Upper lobe of left lung (tissue), 6 donors: ENCODE data around the gene EEF1A2. TPM values are rescaled to one million over a fixed set of nuclear protein-coding genes. Genes with fewer than 3 reads are reported as not detected.

Experiments
- ATAC-seq, 2 donors: fragments of 200-7000 bp; cut with Tn5 transposase; one replicate each; pipeline ENCODE4 v1.9.1; 2022; ENCODE audit warnings: mild to moderate bottlenecking in 2 of 2, moderate library complexity in 2 of 2; ENCODE audit not compliant: low FRiP score in 2 of 2
- DNase-seq, 2 donors: peaks; one replicate each; pipeline ENCODE4 v3.0.0-alpha.2; 2019 to 2020
- H3K27ac ChIP-seq, 4 donors: fragments of 200-600 bp; sonication (generic); one replicate each; pipeline ENCODE4 v1.5.1; 2016 to 2019
- H3K27me3 ChIP-seq, 4 donors: fragments of 200-600 bp; sonication (generic); one replicate each; pipeline ENCODE4 v1.5.1; 2017 to 2019
- H3K36me3 ChIP-seq, 4 donors: fragments of 200-600 bp; sonication (generic); one replicate each; pipeline ENCODE4 v1.5.1; 2016 to 2019
- H3K4me1 ChIP-seq, 4 donors: fragments of 200-600 bp; sonication (generic); one replicate each; pipeline ENCODE4 v1.5.1; 2018 to 2019
- H3K4me3 ChIP-seq, 4 donors: fragments of 200-600 bp; sonication (generic); one replicate each; pipeline ENCODE4 v1.5.1; 2017 to 2019; ENCODE audit warnings: mild to moderate bottlenecking in 2 of 4, moderate library complexity in 1 of 4
- H3K9me3 ChIP-seq, 4 donors: fragments of 200-600 bp; sonication (generic); one replicate each; pipeline ENCODE4 v1.5.1; 2018 to 2019
- EP300 ChIP-seq, 4 donors: sonication (generic); formaldehyde crosslinking; IDR thresholded peaks; one replicate each; pipeline ENCODE4 v1.5.1; 2017; ENCODE audit warnings: antibody characterized with exemption in 4 of 4, control low read depth in 2 of 4
- POLR2A ChIP-seq, 4 donors: fragments of 450-650 bp; IDR thresholded peaks; one replicate each; pipeline ENCODE4 v1.5.1; 2016 to 2017; ENCODE audit warnings: antibody characterized with exemption in 4 of 4, mild to moderate bottlenecking in 2 of 4
- POLR2AphosphoS5 ChIP-seq, 2 donors: sonication (generic); formaldehyde crosslinking; IDR thresholded peaks; one replicate each; pipeline ENCODE4 v1.5.1; 2017; ENCODE audit warnings: antibody characterized with exemption in 2 of 2
- WGBS, 2 donors: methylation state at CpG; one replicate each; pipeline ENCODE4 v1.1.5; 2017 to 2018; 5-methylcytosine and 5-hydroxymethylcytosine counted together
- total RNA-seq, 6 donors: library from RNA; depleted of rRNA in 4 of 6; stranded (reverse); fragments of >200 nt in 4 of 6; gene quantifications; one replicate each; pipeline versions ENCODE4 v1.1.0 to v1.2.1, GENCODE V29; 2016 to 2021
- TF ChIP-seq, protein P1 (sequence below), 6 experiments: fragments of 450-650 bp in 4 of 6; fragments of 200-600 bp in 2 of 6; sonication (generic) in 2 of 6; IDR thresholded peaks; one replicate each; pipeline ENCODE4 v1.5.1; 2016 to 2019; ENCODE audit warnings: antibody characterized with exemption in 6 of 6
- donor health status: DM: no; HTN: no; CAD: no; lungs with moderate emphysema.
- donor health status: DM: no; HTN: yes; CAD: no; lungs with severe emphysema.

EEF1A2 gene
- total RNA-seq, 6 donors from 2014 or later, result 0.61 to 1.6 (median 1.1) TPM; not detected in 2

DNA sequence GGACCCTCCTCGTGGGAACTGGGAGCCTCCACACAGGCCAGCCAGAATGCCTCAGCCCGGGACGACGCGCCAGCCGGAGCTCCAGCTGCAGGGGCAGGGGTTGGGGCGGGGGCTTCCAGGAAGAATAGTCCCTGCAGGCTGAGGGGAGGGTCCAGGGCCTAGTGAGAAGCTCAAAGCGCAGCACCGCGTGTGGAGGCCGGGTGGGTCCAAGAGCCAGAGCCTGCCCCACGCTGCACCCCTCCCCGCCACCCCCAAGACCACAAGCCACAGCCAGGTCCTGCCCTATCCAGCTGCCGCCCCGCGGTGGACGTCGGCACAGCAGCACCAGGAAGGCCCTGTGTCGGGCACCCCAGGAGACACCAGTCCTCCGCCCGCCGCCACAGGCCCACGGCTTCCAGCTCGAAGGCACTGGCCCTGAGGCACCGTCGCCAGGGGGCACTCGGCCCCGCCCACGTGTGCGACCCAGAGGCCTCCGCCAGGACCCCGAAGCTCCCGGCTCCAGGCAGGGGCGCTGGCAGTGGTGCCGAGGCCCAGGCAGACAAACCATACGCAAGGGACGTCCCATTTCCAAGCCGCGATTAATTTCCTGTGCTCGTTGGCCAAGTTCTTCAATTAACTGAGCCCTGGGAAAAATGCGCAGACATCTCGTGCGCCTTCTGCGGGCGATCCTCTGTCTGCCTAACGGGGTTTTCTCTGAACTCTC, 45.9 kb downstream of the EEF1A2 start:
- H3K36me3 ChIP-seq, result no peaks in the 10 kb centered on the region
- peaks cover 0 to 18% (median 6%) of the 10 kb centered on the region in 4 donors for H3K27me3 ChIP-seq
- DNase-seq, result peak in 1 of 2 donors; percentile 87
- H3K27ac ChIP-seq, result no peak overlapping the region
- no peaks in the 10 kb centered on the region for H3K9me3 ChIP-seq
- peaks cover 4 to 9% (median 6%) of the 10 kb centered on the region in 4 donors for H3K4me1 ChIP-seq
- TF ChIP-seq POLR2A (IDR thresholded peaks at IDR 0.05) (no peak), POLR2AphosphoS5 (IDR thresholded peaks at IDR 0.05) (no peak), EP300 (IDR thresholded peaks at IDR 0.05) (no peak)
- TF ChIP-seq, protein P1, sequence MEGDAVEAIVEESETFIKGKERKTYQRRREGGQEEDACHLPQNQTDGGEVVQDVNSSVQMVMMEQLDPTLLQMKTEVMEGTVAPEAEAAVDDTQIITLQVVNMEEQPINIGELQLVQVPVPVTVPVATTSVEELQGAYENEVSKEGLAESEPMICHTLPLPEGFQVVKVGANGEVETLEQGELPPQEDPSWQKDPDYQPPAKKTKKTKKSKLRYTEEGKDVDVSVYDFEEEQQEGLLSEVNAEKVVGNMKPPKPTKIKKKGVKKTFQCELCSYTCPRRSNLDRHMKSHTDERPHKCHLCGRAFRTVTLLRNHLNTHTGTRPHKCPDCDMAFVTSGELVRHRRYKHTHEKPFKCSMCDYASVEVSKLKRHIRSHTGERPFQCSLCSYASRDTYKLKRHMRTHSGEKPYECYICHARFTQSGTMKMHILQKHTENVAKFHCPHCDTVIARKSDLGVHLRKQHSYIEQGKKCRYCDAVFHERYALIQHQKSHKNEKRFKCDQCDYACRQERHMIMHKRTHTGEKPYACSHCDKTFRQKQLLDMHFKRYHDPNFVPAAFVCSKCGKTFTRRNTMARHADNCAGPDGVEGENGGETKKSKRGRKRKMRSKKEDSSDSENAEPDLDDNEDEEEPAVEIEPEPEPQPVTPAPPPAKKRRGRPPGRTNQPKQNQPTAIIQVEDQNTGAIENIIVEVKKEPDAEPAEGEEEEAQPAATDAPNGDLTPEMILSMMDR (IDR thresholded peaks at IDR 0.05), result no peak
- no peak for ATAC-seq
- no peak overlapping the region for H3K4me3 ChIP-seq
- WGBS, 2 donors, result 70 to 75% methylated on average over 4 to 40 of the region's 46 CpGs

DNA sequence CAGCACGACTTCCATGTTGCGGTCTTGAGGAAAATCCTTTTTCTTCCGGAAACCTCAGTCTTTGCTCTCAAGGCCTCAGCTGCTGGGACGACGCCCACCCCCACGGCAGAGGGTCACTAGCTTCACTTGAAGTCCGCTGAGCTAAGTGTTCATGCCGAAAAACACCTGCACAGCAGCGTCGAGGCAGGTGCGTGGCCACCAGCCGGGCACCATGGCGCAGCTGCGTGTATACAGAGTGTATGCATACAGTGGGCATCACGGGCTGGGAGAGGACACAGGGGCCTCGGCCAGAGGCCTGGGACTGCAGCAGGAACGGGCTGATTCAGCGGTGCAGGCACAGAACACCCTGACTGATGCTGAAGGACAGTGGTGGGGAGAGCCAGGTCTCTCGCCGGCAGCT, 46.5 kb downstream of the EEF1A2 start:
- DNase-seq, result peak in 1 of 2 donors; percentile 68
- no peaks in the 10 kb centered on the region for H3K36me3 ChIP-seq
- 89 to 90% methylated on average over 5 to 20 of the region's 20 CpGs for WGBS, 2 donors
- peaks cover 0 to 18% (median 6%) of the 10 kb centered on the region in 4 donors for H3K27me3 ChIP-seq
- no peak overlapping the region for H3K27ac ChIP-seq
- no peak for ATAC-seq
- TF ChIP-seq POLR2AphosphoS5 (IDR thresholded peaks at IDR 0.05) (no peak), EP300 (IDR thresholded peaks at IDR 0.05) (no peak), POLR2A (IDR thresholded peaks at IDR 0.05) (no peak)
- TF ChIP-seq, protein P1 (IDR thresholded peaks at IDR 0.05), result no peak
- peaks cover 4 to 9% (median 6%) of the 10 kb centered on the region in 4 donors for H3K4me1 ChIP-seq
- no peaks in the 10 kb centered on the region for H3K9me3 ChIP-seq
- no peak overlapping the region for H3K4me3 ChIP-seq

DNA sequence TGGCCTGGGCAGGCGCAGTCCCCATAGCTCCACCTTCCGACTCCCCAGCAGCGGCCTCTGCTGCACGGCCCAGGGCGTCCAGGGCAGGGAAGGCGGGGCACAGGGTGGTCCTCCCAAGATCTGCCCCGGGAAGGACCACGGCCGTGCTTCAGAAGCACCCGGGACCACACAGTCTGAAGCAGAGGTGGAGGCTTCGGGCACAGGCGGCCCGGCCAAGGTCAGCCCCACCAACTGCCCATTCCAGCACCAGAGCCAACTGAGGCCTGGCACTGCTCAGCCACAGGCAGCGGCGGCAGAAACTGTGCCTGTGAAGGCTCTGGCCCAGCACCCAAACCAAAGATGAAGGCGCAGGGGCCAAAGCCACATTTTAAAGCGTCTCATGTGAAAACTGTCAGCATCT, 47.1 kb downstream of the EEF1A2 start:
- no peaks in the 10 kb centered on the region for H3K9me3 ChIP-seq
- ATAC-seq (no peak), DNase-seq (peak in 1 of 2 donors; percentile 76)
- peaks cover 4 to 9% (median 6%) of the 10 kb centered on the region in 4 donors for H3K4me1 ChIP-seq
- H3K4me3 ChIP-seq, result no peak overlapping the region
- 90 to 93% methylated on average over 4 to 12 of the region's 17 CpGs for WGBS, 2 donors
- H3K27me3 ChIP-seq, result peaks cover 0 to 18% (median 6%) of the 10 kb centered on the region in 4 donors
- H3K36me3 ChIP-seq, result no peaks in the 10 kb centered on the region
- TF ChIP-seq EP300 (IDR thresholded peaks at IDR 0.05), result no peak
- TF ChIP-seq, protein P1 (IDR thresholded peaks at IDR 0.05), result no peak
- no peak overlapping the region for H3K27ac ChIP-seq

GRCh38 chr20:63449796-63450730, 48.8 kb downstream of the EEF1A2 start:
- peak in 1 of 2 donors; percentile 52 for DNase-seq
- no peaks in the 10 kb centered on the region for H3K36me3 ChIP-seq
- TF ChIP-seq, protein P1 (IDR thresholded peaks at IDR 0.05), result no peak
- TF ChIP-seq POLR2AphosphoS5 (IDR thresholded peaks at IDR 0.05) (no peak), POLR2A (IDR thresholded peaks at IDR 0.05) (no peak), EP300 (IDR thresholded peaks at IDR 0.05) (no peak)
- WGBS, 2 donors, result 76 to 81% methylated on average over 13 to 29 of the region's 30 CpGs
- H3K27me3 ChIP-seq, result peaks cover 0 to 14% (median 4%) of the 10 kb centered on the region in 4 donors
- ATAC-seq, result no peak
- H3K4me3 ChIP-seq, result no peak overlapping the region
- no peak overlapping the region for H3K27ac ChIP-seq
- H3K9me3 ChIP-seq, result no peaks in the 10 kb centered on the region
- H3K4me1 ChIP-seq, result peaks cover 4 to 9% (median 6%) of the 10 kb centered on the region in 4 donors
